Osteoblast (primary cell): ENCODE data around the gene POU2F1. TPM values are rescaled to one million over a fixed set of nuclear protein-coding genes. Genes with fewer than 3 reads are reported as not detected.

Source experiments
- DNase-seq: peaks from one replicate; pipeline ENCODE4 v3.0.0; 2011; ENCODE audit warnings: low spot score, mixed read lengths; ENCODE audit not compliant: insufficient read length; ENCODE audit errors: missing footprints
- H2AFZ ChIP-seq: 2 replicates; pipeline ENCODE4 v1.6.0; 2011; ENCODE audit warnings: mild to moderate bottlenecking, low read length
- H3K27ac ChIP-seq: 2 replicates; pipeline ENCODE4 v1.5.1; 2011; ENCODE audit warnings: mild to moderate bottlenecking, low read depth, low read length, moderate library complexity
- H3K27me3 ChIP-seq: 2 replicates; pipeline ENCODE4 v1.6.0; 2012; ENCODE audit warnings: mild to moderate bottlenecking, control low read depth, inconsistent platforms, low read length, moderate library complexity; ENCODE audit not compliant: insufficient read depth
- H3K36me3 ChIP-seq: 2 replicates; pipeline ENCODE4 v1.5.1; 2011; ENCODE audit warnings: mild to moderate bottlenecking, low read length, control low read depth, moderate library complexity; ENCODE audit not compliant: insufficient read depth
- H3K4me1 ChIP-seq: 2 replicates; pipeline ENCODE4 v1.5.1; 2011; ENCODE audit warnings: mild to moderate bottlenecking, low read length, control low read depth, moderate library complexity; ENCODE audit not compliant: insufficient read depth
- H3K4me2 ChIP-seq: 2 replicates; pipeline ENCODE4 v1.6.0; 2011; ENCODE audit warnings: mild to moderate bottlenecking, low read length; ENCODE audit not compliant: insufficient read depth
- H3K4me3 ChIP-seq: fragments of 200-600 bp; sonication (generic); 3 replicates; pipeline ENCODE4 v1.5.1; 2012; ENCODE audit warnings: mild to moderate bottlenecking, low read length, inconsistent platforms; ENCODE audit not compliant: insufficient read depth
- H3K79me2 ChIP-seq: 2 replicates; pipeline ENCODE4 v1.6.0; 2012; ENCODE audit warnings: mild to moderate bottlenecking, low read length, control low read depth, inconsistent platforms; ENCODE audit not compliant: insufficient read depth
- H3K9me3 ChIP-seq: 2 replicates; pipeline ENCODE4 v1.5.1; 2011; ENCODE audit warnings: low read depth, low read length, control low read depth
- H4K20me1 ChIP-seq: 2 replicates; pipeline ENCODE4 v1.6.0; 2012; ENCODE audit warnings: mild to moderate bottlenecking, low read length, control low read depth; ENCODE audit not compliant: insufficient read depth
- total RNA-seq: library from RNA; depleted of rRNA; stranded (reverse); fragments of >200 nt; gene quantifications from 2 replicates; pipeline ENCODE4 v1.2.3, GENCODE V29; 2012
- TF ChIP-seq, protein P1 (sequence below): IDR thresholded peaks from 2 replicates; pipeline ENCODE4 v1.5.1; 2011; ENCODE audit warnings: mild to moderate bottlenecking, low read depth, low read length, moderate library complexity; ENCODE audit errors: extremely low read depth

POU2F1 gene
- total RNA-seq, 1 donor, result 11.6 TPM

DNA sequence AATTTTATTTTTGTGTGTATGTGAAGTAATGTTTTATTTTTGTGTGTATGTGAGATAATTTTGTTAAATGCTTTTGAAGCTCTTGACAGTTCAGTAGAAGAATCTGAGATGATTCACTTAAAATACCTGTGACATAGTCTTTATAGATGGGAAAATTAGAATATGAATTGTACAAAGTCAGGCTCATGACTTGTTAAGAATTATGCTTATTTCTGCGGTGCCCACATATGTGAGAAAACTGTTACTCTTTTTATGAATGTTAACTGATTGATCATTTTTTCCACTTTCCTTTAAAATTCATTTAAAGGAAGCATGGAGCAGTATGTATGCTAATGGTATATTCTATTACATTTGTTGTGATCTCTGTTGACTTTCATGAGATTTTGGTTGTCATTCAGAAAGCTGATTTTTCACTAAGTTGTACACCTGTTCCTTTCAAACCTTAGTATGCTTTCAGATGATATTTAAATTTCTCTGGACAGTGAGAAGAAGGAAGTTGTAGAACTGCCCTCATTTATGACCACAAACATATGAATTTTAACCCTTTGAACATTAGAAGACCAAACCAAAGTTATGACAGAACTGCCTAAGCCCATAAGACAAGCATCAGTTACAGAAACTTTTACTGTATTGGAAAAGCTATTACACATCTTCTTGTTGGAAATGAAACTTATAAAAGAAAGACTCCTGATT is 110.1 kb downstream of the POU2F1 start:
- H3K36me3 ChIP-seq, result no peaks in the 10 kb centered on the region
- TF ChIP-seq, protein P1, sequence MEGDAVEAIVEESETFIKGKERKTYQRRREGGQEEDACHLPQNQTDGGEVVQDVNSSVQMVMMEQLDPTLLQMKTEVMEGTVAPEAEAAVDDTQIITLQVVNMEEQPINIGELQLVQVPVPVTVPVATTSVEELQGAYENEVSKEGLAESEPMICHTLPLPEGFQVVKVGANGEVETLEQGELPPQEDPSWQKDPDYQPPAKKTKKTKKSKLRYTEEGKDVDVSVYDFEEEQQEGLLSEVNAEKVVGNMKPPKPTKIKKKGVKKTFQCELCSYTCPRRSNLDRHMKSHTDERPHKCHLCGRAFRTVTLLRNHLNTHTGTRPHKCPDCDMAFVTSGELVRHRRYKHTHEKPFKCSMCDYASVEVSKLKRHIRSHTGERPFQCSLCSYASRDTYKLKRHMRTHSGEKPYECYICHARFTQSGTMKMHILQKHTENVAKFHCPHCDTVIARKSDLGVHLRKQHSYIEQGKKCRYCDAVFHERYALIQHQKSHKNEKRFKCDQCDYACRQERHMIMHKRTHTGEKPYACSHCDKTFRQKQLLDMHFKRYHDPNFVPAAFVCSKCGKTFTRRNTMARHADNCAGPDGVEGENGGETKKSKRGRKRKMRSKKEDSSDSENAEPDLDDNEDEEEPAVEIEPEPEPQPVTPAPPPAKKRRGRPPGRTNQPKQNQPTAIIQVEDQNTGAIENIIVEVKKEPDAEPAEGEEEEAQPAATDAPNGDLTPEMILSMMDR, result no peak
- H3K4me1 ChIP-seq, result peaks cover 4% of the 10 kb centered on the region
- no peaks in the 10 kb centered on the region for H3K27me3 ChIP-seq
- no peaks in the 10 kb centered on the region for H3K79me2 ChIP-seq
- H3K27ac ChIP-seq, result no peak overlapping the region
- no peak overlapping the region for H2AFZ ChIP-seq
- no peaks in the 10 kb centered on the region for H3K9me3 ChIP-seq
- DNase-seq, result no peak
- H3K4me2 ChIP-seq, result no peak overlapping the region
- H3K4me3 ChIP-seq, result no peak overlapping the region
- H4K20me1 ChIP-seq, result peaks cover 11% of the 10 kb centered on the region

DNA sequence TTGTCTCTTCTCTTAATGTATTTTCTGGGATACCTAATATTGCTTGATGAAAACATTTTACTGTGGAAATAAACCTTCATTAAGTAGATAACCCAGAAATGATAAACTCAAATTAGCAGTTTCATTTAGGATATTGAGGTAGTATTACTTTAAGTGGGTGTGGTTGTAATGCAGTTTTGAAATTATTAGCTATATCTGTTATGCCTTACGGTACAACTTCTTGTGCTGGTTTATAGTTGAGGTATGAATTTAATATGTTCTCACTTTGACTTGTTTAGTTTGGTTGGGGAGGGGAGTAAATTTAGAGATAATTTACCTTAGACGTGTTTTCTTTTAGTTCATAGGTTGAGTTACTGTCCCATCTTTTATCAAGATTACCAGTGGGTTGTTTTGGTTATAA is 111.0 kb downstream of the POU2F1 start:
- Histone ChIP-seq H3K36me3 (no peaks in the 10 kb centered on the region), H3K9me3 (no peaks in the 10 kb centered on the region), H3K27ac (no peak overlapping the region), H3K27me3 (no peaks in the 10 kb centered on the region), H3K4me2 (no peak overlapping the region), H4K20me1 (peaks cover 11% of the 10 kb centered on the region), H3K79me2 (no peaks in the 10 kb centered on the region), H2AFZ (no peak overlapping the region), H3K4me3 (no peak overlapping the region), H3K4me1 (peaks cover 4% of the 10 kb centered on the region)
- no peak for DNase-seq
- TF ChIP-seq, protein P1, result no peak

DNA sequence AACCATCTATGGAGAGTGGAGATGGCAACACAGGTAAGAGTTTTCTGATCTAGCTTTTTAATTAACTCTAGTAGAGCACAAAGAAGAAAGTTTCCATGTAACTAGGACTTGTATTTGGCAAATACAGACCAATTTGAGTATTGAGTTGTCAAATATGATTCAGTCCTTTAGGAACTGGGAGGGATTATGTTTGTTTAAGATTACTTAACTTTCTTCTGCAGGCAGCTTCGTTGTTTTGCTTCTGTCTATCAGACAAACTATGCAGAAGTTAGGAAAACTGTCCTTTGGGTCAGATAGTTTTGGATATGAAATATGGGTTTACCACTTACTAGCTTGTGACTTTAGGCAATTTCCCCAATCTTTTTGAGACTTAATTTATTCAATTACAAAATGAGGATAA is 111.8 kb downstream of the POU2F1 start:
- TF ChIP-seq, protein P1, result no peak
- peaks cover 11% of the 10 kb centered on the region for H4K20me1 ChIP-seq
- no peaks in the 10 kb centered on the region for H3K36me3 ChIP-seq
- H3K79me2 ChIP-seq, result no peaks in the 10 kb centered on the region
- H3K4me2 ChIP-seq, result no peak overlapping the region
- no peaks in the 10 kb centered on the region for H3K9me3 ChIP-seq
- no peak overlapping the region for H3K27ac ChIP-seq
- H2AFZ ChIP-seq, result no peak overlapping the region
- no peaks in the 10 kb centered on the region for H3K27me3 ChIP-seq
- H3K4me1 ChIP-seq, result peaks cover 4% of the 10 kb centered on the region
- H3K4me3 ChIP-seq, result no peak overlapping the region
- DNase-seq, result no peak

DNA sequence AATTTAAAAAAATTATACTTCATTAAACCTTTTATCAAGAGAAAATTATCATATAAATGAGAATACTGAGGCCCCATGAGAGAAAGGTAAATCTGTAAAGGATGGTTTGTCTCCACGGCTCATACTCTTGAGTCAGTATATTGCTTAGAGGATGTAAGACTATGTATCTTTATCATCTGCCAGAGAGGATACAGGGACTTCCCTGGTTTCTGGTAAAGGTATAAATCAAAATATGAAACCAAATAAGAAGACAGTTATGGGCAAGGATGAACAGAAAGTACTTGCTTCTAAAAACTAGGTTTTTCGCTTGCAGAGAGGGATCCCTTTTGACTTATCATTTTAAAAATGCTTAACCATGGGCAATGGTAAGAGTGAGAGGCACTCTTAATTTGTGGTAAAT is 112.4 kb downstream of the POU2F1 start:
- Histone ChIP-seq H3K79me2 (no peaks in the 10 kb centered on the region), H3K4me1 (peaks cover 4% of the 10 kb centered on the region), H3K4me3 (no peak overlapping the region), H2AFZ (no peak overlapping the region), H3K4me2 (no peak overlapping the region), H4K20me1 (peaks cover 11% of the 10 kb centered on the region), H3K36me3 (no peaks in the 10 kb centered on the region), H3K27me3 (no peaks in the 10 kb centered on the region), H3K27ac (no peak overlapping the region), H3K9me3 (no peaks in the 10 kb centered on the region)
- TF ChIP-seq, protein P1, result no peak
- DNase-seq, result no peak
